GM12872 (cell line): Measurements from ENCODE around the gene PMPCB.

Source experiments
- TF ChIP-seq, protein P1 (sequence below): IDR thresholded peaks from 3 replicates; pipeline ENCODE4 v1.5.1; 2011; ENCODE audit warnings: low read depth, mild to moderate bottlenecking, low read length, moderate library complexity; ENCODE audit not compliant: insufficient read depth

Gene PMPCB

DNA sequence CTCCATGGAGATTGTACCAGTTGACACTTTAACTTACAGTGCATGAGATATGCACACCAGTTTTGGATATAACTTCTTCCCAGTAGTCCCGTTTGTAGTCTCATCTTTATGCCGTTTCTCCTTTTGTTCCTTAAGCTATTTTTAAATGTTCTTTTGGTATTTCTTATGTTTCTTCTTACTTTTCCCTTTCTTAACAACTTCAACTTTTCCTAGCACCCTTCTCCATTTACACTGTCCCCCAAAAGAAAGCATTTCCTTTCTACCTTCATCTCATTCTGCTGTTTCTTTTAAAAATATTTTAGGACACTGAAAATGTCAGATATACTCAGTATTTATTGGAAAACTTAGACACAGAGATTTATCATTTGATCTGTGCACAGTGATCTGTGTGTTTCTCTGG lies 51.7 kb downstream of the PMPCB start:
- TF ChIP-seq, protein P1, sequence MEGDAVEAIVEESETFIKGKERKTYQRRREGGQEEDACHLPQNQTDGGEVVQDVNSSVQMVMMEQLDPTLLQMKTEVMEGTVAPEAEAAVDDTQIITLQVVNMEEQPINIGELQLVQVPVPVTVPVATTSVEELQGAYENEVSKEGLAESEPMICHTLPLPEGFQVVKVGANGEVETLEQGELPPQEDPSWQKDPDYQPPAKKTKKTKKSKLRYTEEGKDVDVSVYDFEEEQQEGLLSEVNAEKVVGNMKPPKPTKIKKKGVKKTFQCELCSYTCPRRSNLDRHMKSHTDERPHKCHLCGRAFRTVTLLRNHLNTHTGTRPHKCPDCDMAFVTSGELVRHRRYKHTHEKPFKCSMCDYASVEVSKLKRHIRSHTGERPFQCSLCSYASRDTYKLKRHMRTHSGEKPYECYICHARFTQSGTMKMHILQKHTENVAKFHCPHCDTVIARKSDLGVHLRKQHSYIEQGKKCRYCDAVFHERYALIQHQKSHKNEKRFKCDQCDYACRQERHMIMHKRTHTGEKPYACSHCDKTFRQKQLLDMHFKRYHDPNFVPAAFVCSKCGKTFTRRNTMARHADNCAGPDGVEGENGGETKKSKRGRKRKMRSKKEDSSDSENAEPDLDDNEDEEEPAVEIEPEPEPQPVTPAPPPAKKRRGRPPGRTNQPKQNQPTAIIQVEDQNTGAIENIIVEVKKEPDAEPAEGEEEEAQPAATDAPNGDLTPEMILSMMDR = no peak

DNA sequence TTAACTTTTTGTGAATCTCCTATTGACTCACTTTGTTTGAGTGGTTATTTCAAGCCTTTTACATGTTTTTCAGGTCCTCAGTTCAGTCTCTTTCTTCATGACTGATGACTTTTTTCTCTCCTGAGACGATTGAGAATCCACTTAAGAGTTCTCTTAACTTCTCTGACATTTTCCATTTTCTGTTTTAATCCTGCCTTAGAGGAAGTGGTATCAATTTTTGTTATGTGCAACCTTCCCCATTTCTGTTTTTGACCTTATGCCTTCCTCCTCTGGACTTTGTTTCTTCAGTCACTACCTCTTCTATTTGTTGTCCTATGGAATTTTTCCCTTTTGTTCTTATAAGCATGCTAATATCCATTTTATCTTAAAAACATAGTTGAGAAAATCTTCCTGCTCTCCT lies 52.6 kb downstream of the PMPCB start:
- TF ChIP-seq, protein P1 = no peak
